ENCODE measurements around the gene COL5A1. TPM values are rescaled to one million over a fixed set of nuclear protein-coding genes. Genes with fewer than 3 reads are reported as not detected.

The COL5A1 gene
- total RNA-seq, 2 donors from 2014 or later = not detected

DNA sequence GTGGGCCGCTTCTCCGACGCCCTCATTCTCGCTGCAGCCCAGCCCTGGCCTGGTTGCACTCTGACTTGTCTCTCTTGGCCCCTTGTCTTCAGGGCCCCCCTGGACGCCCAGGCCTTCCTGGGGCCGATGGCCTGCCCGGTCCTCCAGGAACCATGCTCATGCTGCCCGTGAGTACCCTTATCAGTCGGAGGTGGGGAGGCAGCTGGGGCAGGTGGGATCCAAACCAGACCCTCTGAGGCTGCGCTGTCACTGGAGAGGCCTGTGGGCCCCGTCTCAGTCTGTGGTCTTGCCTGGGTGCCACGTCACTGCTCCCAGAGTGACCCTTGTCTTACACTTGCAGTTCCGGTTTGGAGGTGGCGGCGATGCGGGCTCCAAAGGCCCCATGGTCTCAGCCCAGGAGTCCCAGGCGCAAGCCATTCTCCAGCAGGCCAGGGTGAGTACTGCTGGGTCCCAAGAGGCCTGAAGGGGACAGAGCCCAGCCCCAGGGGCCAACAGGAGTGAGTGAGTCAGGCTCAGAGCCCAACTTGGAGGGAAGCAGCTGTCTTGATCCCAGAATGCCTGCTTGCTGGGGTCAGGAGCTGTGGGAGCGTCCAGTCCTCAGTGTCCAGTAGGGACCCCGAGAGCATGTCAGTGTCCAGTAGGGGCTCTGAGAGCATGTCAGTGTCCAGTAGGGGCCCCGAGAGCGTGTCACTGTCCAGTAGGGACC, 109.0 kb downstream of the COL5A1 start:
- Mint-ChIP-seq H3K9me3 (peaks cover 3% of the 10 kb centered on the region), H3K4me3 (no peak overlapping the region), H3K4me1 (ENCODE audit: low read depth in 2 of 2) (no peaks in the 10 kb centered on the region), H3K36me3 (no peaks in the 10 kb centered on the region), H3K27me3 (no peaks in the 10 kb centered on the region), H3K27ac (no peak overlapping the region)
- ATAC-seq = no peak
- DNase-seq (ENCODE audit: low spot score) = no peak

DNA sequence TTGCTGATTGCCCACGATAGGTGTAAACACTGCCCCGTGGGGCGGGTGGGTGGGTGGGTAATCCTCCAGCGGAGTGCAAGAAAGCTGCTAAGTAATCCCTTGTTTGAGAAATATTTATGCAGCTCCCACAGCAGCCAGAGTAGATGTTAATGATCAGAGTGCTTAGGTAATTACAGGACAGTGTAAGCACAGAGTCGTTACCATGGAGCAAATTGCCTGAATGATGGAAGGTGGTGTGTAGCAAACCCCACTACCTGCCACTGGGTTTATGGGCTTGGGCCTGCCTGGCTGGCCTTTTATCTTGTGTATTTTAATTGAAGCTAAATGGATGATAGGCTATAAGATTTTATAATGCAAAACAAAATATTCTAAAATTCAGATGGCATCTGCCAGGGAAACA, 110.0 kb downstream of the COL5A1 start:
- no peak for DNase-seq (ENCODE audit: low spot score)
- no peak overlapping the region for H3K4me3 Mint-ChIP-seq
- H3K27me3 Mint-ChIP-seq = no peaks in the 10 kb centered on the region
- no peaks in the 10 kb centered on the region for H3K4me1 Mint-ChIP-seq (ENCODE audit: low read depth in 2 of 2)
- no peak for ATAC-seq
- no peaks in the 10 kb centered on the region for H3K36me3 Mint-ChIP-seq
- peaks cover 3% of the 10 kb centered on the region for H3K9me3 Mint-ChIP-seq
- no peak overlapping the region for H3K27ac Mint-ChIP-seq

DNA sequence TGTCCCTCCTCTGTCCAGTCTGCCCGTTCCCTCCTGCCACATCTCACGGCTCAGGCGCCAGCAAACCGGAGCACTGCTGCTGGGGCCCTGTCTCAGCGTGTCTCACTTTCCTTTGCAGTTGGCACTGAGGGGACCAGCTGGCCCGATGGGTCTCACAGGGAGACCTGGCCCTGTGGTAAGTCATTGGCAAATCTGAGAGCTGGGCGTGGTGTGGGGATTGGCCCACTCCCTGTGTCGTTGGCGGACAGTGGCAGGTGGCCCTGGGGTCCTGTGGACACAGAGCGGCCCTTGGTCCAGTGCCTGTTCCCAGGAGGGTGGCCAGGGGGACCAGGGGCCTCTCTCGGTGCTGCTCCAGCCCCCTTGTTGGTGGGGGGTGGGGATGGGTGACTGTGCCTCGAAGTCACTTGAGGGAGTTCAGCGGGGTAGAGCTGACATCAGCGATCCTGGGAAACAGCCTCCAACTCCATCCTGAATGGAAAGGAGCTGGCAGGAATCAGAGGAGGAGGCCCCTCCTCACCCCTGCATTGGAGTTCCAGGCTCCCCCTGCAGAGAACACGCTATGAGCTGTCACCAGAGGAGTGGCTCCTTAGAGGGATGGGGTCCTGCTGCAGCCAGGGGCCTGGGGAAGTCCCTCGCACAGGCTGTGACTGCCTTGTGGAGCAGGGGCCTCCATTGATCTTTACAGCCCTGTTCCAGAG, 111.0 kb downstream of the COL5A1 start:
- Mint-ChIP-seq H3K27ac (no peak overlapping the region), H3K27me3 (no peaks in the 10 kb centered on the region), H3K4me3 (no peak overlapping the region), H3K9me3 (peaks cover 3% of the 10 kb centered on the region), H3K4me1 (ENCODE audit: low read depth in 2 of 2) (no peaks in the 10 kb centered on the region), H3K36me3 (no peaks in the 10 kb centered on the region)
- ATAC-seq (no peak), DNase-seq (ENCODE audit: low spot score) (no peak)

DNA sequence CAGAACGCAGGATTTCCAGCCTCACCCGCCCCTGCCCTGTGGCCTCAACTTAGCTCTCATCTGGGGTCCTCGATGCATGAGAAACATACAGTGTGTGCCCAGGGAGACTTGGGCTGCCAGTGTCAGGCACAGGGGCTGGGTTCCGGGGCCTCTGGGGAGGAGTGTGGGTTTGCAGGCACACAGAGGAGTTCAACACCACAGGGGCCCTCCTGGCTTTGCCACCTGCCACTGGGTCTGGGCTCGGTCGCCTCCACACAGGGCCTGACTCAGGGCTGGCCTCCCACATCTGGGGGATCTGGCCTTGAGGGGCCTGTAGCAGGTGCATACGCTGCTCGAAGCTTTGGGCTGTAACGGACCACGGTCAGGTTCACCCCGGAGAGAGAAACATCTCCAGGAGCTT, 111.6 kb downstream of the COL5A1 start:
- no peaks in the 10 kb centered on the region for H3K27me3 Mint-ChIP-seq
- no peak overlapping the region for H3K4me3 Mint-ChIP-seq
- H3K4me1 Mint-ChIP-seq (ENCODE audit: low read depth in 2 of 2) = no peaks in the 10 kb centered on the region
- DNase-seq (ENCODE audit: low spot score) (no peak), ATAC-seq (no peak)
- H3K9me3 Mint-ChIP-seq = peaks cover under 1% of the 10 kb centered on the region
- H3K36me3 Mint-ChIP-seq = no peaks in the 10 kb centered on the region
- no peak overlapping the region for H3K27ac Mint-ChIP-seq

DNA sequence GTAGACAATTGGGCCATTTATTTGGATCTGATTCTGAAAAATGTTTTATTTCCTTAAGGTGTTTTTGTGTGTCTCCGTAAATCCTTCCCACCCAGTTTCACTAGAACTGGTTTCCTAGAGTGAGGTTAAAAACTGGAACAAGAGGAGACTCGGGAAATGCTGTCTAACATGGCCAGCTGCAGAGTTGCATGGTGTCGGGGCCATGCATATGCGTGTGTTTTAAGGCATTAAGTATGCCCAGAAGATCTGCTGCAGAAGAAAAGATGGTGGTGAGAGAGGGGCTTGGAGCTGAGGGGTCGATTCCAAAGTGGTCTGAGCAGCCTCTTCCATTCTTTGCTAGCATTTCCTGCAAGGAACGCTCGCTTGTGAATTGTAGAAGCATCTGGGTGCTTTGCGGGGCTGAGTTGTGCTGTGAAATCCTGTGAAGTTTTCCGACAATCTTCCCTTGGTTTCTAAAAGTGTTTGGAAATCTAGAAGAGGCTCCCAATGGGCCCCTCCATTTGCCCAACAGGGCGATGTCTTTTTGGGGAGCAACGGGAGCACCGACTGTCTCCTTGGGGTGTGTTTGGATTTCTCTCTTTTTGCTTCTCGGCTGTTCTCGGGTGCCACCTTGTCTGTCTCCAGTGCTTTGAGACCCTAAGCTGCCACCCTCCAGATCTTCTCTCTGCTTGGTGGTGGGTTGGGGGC, 113.8 kb downstream of the COL5A1 start:
- Mint-ChIP-seq H3K4me1 (ENCODE audit: low read depth in 2 of 2) (no peaks in the 10 kb centered on the region), H3K4me3 (no peak overlapping the region), H3K9me3 (no peaks in the 10 kb centered on the region), H3K36me3 (no peaks in the 10 kb centered on the region), H3K27ac (no peak overlapping the region), H3K27me3 (no peaks in the 10 kb centered on the region)
- ATAC-seq = no peak
- no peak for DNase-seq (ENCODE audit: low spot score)

DNA sequence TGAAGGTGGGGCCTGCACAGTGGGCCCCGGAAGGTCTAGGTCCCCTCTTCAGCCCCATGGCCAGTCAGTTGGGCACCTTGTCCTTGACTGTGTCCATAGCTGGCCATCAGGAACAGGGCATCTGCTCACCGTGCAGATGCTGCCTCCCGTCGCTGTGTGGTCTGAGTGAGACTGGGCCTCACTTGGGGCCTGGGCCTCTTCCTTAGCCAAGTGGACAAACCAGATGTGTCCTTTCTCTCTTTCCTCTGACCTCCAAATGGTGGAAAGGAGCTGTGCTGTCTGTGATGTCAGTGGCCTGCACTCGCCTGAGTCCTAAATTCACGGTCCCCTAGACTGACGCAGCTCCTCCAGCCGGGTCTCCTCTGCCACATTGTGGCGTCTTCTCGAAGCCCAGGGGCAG, 114.5 kb downstream of the COL5A1 start:
- no peak for ATAC-seq
- H3K36me3 Mint-ChIP-seq = no peaks in the 10 kb centered on the region
- peaks cover 5% of the 10 kb centered on the region for H3K9me3 Mint-ChIP-seq
- H3K27me3 Mint-ChIP-seq = no peaks in the 10 kb centered on the region
- no peak for DNase-seq (ENCODE audit: low spot score)
- peaks cover 0 to 4% of the 10 kb centered on the region in 2 donors for H3K4me1 Mint-ChIP-seq (ENCODE audit: low read depth in 2 of 2)
- H3K4me3 Mint-ChIP-seq = no peak overlapping the region
- H3K27ac Mint-ChIP-seq = no peak overlapping the region

DNA sequence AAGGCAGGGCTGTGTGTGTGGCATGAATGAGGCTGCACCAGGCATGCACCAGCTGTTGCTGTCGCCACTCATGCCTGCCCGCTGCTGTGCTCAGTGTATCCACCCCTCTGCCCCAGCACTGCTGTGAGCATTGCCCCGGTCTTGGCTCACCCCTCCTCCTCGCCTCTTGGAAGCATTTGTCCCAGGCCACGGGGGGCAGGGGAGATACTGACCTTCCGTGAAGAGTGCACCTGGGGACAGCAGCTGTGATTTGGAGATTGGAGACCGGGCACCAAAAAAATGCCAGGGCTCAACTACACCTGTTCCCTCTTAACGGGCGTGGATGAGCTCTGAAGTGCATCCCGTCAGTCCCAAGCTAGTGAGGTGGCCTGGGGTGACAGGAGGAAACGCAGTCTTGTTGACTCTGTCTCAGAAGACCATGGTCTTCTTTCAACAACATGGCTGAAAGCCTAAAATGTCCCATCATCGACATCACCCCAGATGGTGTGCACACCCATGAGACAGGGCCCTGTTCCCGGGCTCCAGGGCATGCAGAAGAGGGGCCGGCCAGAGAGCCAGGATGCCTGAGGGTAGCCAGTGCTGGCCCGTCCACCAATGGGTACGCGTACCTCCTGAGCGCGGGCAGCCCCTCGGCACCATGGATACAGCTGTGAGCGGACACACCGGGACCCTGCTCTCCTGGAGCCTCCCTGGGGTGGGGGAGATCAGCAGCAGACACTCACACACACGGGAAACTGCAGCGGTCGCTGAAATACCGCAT, 115.8 kb downstream of the COL5A1 start:
- Mint-ChIP-seq H3K36me3 (no peaks in the 10 kb centered on the region), H3K9me3 (peaks cover 5% of the 10 kb centered on the region), H3K4me1 (ENCODE audit: low read depth in 2 of 2) (peaks cover 0 to 6% of the 10 kb centered on the region in 2 donors), H3K27me3 (no peaks in the 10 kb centered on the region), H3K27ac (no peak overlapping the region), H3K4me3 (no peak overlapping the region)
- ATAC-seq = no peak
- DNase-seq (ENCODE audit: low spot score) = no peak

DNA sequence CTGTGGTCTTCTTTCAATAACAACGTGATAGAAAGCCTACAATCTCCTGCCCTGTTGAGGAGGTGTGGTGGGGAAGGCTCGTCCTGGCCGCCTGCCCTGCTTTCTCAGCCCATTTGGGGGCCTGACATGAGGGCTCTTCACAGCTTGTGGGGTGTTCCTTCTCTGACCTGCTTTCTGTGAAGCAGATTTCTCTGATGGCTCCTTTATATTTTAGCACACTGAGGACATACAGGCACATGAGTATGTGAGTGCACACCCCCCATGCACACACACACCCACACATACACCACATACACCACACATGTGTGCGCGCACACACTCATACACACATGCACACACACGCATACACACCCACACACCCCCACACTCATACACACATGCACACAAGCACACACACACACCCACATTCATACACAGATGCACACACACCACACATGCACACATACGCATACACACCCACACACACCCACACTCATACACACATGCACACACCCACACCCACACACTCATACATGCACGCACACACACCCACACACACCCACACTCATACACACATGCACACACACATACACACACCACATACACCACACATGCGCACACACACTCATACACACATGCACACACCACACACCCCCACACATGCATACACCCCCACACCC, 117.5 kb downstream of the COL5A1 start:
- no peak for DNase-seq (ENCODE audit: low spot score)
- no peaks in the 10 kb centered on the region for H3K36me3 Mint-ChIP-seq
- H3K4me1 Mint-ChIP-seq (ENCODE audit: low read depth in 2 of 2) = peaks cover 0 to 6% of the 10 kb centered on the region in 2 donors
- no peak overlapping the region for H3K4me3 Mint-ChIP-seq
- no peaks in the 10 kb centered on the region for H3K27me3 Mint-ChIP-seq
- H3K9me3 Mint-ChIP-seq = peaks cover 5% of the 10 kb centered on the region
- ATAC-seq = no peak
- no peak overlapping the region for H3K27ac Mint-ChIP-seq

DNA sequence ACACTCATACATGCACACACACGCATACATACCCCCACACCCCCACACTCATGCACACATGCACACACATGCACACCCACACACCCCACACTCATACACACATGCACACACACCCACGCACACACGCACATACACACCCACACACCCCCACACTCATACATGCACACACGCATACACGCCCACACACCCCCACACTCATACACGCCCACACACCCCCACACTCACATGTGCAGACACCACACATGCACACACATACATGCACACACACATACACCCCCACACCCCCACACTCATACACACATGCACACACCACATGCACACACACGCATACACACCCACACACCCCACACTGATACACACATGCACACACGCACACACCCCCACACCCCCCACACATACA, 118.3 kb downstream of the COL5A1 start:
- ATAC-seq = no peak
- H3K27ac Mint-ChIP-seq = no peak overlapping the region
- no peak overlapping the region for H3K4me3 Mint-ChIP-seq

DNA sequence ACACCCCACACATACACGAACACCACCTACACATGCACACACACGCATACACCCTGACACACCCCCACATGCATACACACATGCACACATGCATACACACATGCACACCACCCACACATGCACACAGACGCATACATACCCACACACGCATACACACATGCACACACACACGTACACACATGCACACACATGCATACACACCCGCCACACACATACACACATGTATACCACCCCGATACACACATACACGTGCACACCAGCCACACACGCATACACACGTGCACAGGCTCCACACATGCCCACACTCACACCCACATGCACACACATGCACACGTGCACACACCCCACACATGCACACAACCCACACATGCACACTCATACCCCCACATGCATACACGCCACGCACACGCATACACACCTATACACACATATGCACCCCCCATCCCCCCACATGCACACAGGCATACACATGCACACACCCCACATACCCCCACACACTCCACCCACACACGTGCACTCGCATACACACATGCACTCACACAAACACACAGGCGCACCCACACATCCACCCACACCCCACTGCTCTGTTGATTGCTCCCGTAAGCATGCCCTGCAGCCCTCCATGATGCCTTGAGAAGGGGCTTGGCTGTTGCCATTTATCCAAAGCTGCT, 119.3 kb downstream of the COL5A1 start:
- no peak for DNase-seq (ENCODE audit: low spot score)
- ATAC-seq = no peak
- Mint-ChIP-seq H3K4me3 (no peak overlapping the region), H3K36me3 (no peaks in the 10 kb centered on the region), H3K4me1 (ENCODE audit: low read depth in 2 of 2) (peaks cover 0 to 6% of the 10 kb centered on the region in 2 donors), H3K9me3 (peaks cover 5% of the 10 kb centered on the region), H3K27ac (no peak overlapping the region), H3K27me3 (no peaks in the 10 kb centered on the region)

More for the DNA sequence above, 118.3 kb downstream of the COL5A1 start:
- no peak for DNase-seq (ENCODE audit: low spot score)
- Mint-ChIP-seq H3K9me3 (peaks cover 5% of the 10 kb centered on the region), H3K36me3 (no peaks in the 10 kb centered on the region), H3K27me3 (no peaks in the 10 kb centered on the region), H3K4me1 (ENCODE audit: low read depth in 2 of 2) (peaks cover 0 to 6% of the 10 kb centered on the region in 2 donors)

DNA sequence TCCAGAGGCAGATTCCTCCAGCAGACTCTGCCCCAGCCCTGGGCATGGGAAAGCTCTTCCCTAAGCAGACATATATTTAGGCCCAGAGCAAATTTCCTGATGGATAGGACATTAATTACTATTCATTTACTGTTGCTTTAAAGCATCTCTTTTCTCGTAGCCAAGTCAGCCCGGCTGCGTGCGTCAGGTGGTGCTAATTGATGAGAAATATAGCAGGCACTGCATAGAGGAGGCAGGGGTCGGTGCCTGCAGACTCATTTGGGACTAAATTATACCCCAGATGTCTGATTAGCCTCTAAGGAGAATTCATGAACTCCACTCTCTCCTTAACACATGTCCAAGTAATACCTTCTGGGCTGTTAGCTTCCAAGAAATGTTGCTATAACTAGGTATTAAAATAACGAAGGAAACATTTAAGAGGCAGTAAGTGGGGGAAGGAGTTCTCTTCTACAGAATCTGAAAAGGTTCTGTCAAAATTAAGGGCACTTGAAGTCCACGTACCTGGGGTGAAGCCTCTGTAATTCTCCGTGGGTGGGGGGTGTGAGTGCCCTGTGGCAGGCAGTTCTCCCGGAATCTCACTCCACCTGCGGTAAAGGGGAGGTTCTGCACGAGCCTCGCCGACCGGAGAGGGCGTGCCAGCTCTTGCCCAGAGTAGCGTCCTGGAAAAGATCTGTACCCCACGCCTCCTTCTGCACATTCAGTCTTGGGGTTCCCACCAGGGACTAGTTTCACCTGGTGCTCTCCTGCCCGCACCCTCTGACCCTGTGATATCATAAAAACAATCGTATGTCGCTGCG, 123.1 kb downstream of the COL5A1 start:
- H3K4me1 Mint-ChIP-seq (ENCODE audit: low read depth in 2 of 2) = peaks cover 9 to 21% of the 10 kb centered on the region in 2 donors
- ATAC-seq (no peak), DNase-seq (ENCODE audit: low spot score) (no peak)
- H3K36me3 Mint-ChIP-seq = no peaks in the 10 kb centered on the region
- no peaks in the 10 kb centered on the region for H3K27me3 Mint-ChIP-seq
- H3K9me3 Mint-ChIP-seq = peaks cover 5% of the 10 kb centered on the region
- no peak overlapping the region for H3K27ac Mint-ChIP-seq
- no peak overlapping the region for H3K4me3 Mint-ChIP-seq

DNA sequence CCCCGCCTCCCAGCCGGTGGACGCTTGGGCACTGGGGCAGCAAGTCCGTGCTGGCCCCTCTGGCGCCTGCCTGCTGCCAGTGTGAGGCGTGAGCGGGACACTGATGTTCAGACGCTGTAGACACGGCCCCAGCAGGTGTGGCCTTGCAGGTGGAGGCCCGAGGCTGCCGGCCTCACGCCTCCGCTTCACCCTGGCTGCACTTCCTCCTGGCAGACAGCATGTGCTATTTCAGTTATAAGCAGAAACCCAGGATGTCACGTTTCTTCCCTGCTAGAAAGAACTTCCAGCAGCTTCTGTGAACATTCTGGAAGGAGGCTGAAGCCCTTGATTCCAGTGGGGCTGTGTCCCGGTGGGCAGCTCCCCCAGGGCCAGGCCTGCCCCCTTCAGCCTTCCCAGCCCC, 124.2 kb downstream of the COL5A1 start:
- ATAC-seq (no peak), DNase-seq (ENCODE audit: low spot score) (no peak)
- Mint-ChIP-seq H3K4me1 (ENCODE audit: low read depth in 2 of 2) (peaks cover 9 to 20% of the 10 kb centered on the region in 2 donors), H3K36me3 (no peaks in the 10 kb centered on the region), H3K27ac (no peak overlapping the region), H3K9me3 (peaks cover 2% of the 10 kb centered on the region), H3K4me3 (no peak overlapping the region), H3K27me3 (no peaks in the 10 kb centered on the region)

Measured in natural killer cell treated with Interleukin-12 subunit alpha and Interleukin-12 subunit beta and Interleukin-15 and Interleukin-18, amount 100 ng/mL, for 72 hours (primary cell).